ENCODE measurements around the gene ZBTB21. TPM values are rescaled to one million over a fixed set of nuclear protein-coding genes. Genes with fewer than 3 reads are reported as not detected.

Gene ZBTB21
- total and polyA plus RNA-seq, 2 experiments from 2014 or later, result 10.0 to 11.0 TPM

DNA sequence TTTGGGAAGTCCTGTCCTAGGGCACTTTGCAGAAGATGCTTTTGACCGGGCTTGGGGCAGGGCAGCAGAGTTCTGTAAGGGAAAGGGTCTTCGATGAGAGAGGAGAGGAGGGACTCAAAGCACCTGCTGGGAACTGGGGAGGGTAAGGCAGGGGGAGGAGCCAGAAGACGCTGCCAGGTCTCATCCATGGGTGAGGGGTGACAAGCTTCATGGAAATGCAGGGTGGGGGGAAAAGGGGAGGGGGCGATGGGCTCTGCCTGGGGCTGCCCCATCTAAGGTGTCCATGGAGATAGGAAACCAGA lies 35.5 kb downstream of the ZBTB21 start:
- no peaks in the 10 kb centered on the region; the same call in 1 of the 2 replicates for H3K36me3 ChIP-seq (ENCODE audit: insufficient read depth)
- Mint-ChIP-seq H3K27ac (no peak overlapping the region), H3K4me3 (no peak overlapping the region), H3K36me3 (ENCODE audit: low read depth) (peaks cover 8% of the 10 kb centered on the region; the same call in 1 of the 3 replicates), H3K4me1 (peaks cover 8% of the 10 kb centered on the region), H3K27me3 (ENCODE audit: insufficient read depth, low read depth, poor library complexity) (peaks cover 7% of the 10 kb centered on the region), H3K9me3 (peaks cover 9% of the 10 kb centered on the region)
- ATAC-seq (no peak), DNase-seq (ENCODE audit: low spot score) (no peak)
- H3K4me1 ChIP-seq (ENCODE audit: insufficient read depth), result no peaks in the 10 kb centered on the region
- no peaks in the 10 kb centered on the region for H4K20me1 ChIP-seq (replicated peaks; ENCODE audit: insufficient read depth)
- no peak overlapping the region for H3K27ac ChIP-seq (ENCODE audit: low read depth)
- H3K9me2 ChIP-seq (ENCODE audit: insufficient read depth), result no peaks in the 10 kb centered on the region
- no peaks in the 10 kb centered on the region for H3F3A ChIP-seq (replicated peaks; ENCODE audit: low read depth)
- H3K4me2 ChIP-seq, result no peak overlapping the region
- no peak overlapping the region for H3K4me3 ChIP-seq
- H2AFZ ChIP-seq, result no peak overlapping the region
- H3K79me2 ChIP-seq (replicated peaks; ENCODE audit: insufficient read depth), result no peaks in the 10 kb centered on the region
- TF ChIP-seq EZH2 (IDR thresholded peaks at IDR 0.05; ENCODE audit: low read depth, unreplicated experiment), result no peak
- H3K27me3 ChIP-seq (ENCODE audit: insufficient read depth), result no peaks in the 10 kb centered on the region

DNA sequence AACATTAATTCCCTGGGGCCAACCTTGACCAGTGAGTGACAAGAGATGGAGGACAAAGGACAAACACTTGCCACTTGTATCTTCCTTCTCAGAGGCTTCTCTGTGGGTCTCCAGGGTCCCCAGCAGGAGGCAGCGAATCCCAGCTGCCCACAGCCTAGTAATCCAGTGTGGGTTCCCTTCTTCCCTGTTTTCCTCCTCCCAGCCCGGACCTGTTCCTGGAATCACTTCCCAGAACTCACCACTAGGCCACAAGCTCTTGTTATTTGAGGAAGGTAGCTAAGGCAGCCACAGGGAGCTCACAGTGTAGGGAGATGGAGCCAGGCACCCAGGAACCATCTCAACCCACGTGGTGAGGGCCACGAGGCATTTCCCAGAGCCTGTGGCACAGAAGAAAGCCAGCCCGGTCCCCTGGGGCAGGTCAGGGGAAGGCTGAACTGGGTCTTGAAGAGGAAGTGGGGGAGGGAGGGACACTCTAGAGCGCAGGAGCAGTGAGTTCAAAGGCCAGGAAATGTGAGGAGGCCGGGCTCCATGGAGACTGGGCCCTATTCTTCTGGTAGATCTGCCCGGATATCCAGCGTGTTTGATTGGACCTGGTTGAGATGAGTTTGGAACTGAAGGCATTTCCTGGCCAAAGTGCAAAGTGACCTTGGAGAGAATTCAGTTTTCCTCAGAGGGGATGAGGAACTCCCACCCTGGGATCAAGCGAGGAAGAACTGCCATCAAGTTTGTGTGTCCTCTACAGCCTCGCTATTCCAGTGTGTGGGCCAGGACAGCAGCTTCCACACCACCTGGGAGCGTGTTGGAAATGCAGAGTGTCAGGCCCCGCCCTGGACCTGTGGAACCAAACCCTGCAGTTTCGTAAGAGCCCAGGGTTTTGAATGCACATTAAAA lies 36.1 kb downstream of the ZBTB21 start:
- no peak overlapping the region for H2AFZ ChIP-seq
- H3K79me2 ChIP-seq (replicated peaks; ENCODE audit: insufficient read depth), result no peaks in the 10 kb centered on the region
- H3K4me2 ChIP-seq, result no peak overlapping the region
- no peak overlapping the region for H3K4me3 Mint-ChIP-seq
- DNase-seq (ENCODE audit: low spot score) (peak; percentile 69), ATAC-seq (peak; percentile 82)
- no peaks in the 10 kb centered on the region for H3K27me3 ChIP-seq (ENCODE audit: insufficient read depth)
- H4K20me1 ChIP-seq (replicated peaks; ENCODE audit: insufficient read depth), result no peaks in the 10 kb centered on the region
- TF ChIP-seq, protein P1, sequence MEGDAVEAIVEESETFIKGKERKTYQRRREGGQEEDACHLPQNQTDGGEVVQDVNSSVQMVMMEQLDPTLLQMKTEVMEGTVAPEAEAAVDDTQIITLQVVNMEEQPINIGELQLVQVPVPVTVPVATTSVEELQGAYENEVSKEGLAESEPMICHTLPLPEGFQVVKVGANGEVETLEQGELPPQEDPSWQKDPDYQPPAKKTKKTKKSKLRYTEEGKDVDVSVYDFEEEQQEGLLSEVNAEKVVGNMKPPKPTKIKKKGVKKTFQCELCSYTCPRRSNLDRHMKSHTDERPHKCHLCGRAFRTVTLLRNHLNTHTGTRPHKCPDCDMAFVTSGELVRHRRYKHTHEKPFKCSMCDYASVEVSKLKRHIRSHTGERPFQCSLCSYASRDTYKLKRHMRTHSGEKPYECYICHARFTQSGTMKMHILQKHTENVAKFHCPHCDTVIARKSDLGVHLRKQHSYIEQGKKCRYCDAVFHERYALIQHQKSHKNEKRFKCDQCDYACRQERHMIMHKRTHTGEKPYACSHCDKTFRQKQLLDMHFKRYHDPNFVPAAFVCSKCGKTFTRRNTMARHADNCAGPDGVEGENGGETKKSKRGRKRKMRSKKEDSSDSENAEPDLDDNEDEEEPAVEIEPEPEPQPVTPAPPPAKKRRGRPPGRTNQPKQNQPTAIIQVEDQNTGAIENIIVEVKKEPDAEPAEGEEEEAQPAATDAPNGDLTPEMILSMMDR (conservative IDR thresholded peaks at IDR 0.05; ENCODE audit: low read depth in 2 of 2), result peak; percentile 35 to 48
- TF ChIP-seq, protein P2, sequence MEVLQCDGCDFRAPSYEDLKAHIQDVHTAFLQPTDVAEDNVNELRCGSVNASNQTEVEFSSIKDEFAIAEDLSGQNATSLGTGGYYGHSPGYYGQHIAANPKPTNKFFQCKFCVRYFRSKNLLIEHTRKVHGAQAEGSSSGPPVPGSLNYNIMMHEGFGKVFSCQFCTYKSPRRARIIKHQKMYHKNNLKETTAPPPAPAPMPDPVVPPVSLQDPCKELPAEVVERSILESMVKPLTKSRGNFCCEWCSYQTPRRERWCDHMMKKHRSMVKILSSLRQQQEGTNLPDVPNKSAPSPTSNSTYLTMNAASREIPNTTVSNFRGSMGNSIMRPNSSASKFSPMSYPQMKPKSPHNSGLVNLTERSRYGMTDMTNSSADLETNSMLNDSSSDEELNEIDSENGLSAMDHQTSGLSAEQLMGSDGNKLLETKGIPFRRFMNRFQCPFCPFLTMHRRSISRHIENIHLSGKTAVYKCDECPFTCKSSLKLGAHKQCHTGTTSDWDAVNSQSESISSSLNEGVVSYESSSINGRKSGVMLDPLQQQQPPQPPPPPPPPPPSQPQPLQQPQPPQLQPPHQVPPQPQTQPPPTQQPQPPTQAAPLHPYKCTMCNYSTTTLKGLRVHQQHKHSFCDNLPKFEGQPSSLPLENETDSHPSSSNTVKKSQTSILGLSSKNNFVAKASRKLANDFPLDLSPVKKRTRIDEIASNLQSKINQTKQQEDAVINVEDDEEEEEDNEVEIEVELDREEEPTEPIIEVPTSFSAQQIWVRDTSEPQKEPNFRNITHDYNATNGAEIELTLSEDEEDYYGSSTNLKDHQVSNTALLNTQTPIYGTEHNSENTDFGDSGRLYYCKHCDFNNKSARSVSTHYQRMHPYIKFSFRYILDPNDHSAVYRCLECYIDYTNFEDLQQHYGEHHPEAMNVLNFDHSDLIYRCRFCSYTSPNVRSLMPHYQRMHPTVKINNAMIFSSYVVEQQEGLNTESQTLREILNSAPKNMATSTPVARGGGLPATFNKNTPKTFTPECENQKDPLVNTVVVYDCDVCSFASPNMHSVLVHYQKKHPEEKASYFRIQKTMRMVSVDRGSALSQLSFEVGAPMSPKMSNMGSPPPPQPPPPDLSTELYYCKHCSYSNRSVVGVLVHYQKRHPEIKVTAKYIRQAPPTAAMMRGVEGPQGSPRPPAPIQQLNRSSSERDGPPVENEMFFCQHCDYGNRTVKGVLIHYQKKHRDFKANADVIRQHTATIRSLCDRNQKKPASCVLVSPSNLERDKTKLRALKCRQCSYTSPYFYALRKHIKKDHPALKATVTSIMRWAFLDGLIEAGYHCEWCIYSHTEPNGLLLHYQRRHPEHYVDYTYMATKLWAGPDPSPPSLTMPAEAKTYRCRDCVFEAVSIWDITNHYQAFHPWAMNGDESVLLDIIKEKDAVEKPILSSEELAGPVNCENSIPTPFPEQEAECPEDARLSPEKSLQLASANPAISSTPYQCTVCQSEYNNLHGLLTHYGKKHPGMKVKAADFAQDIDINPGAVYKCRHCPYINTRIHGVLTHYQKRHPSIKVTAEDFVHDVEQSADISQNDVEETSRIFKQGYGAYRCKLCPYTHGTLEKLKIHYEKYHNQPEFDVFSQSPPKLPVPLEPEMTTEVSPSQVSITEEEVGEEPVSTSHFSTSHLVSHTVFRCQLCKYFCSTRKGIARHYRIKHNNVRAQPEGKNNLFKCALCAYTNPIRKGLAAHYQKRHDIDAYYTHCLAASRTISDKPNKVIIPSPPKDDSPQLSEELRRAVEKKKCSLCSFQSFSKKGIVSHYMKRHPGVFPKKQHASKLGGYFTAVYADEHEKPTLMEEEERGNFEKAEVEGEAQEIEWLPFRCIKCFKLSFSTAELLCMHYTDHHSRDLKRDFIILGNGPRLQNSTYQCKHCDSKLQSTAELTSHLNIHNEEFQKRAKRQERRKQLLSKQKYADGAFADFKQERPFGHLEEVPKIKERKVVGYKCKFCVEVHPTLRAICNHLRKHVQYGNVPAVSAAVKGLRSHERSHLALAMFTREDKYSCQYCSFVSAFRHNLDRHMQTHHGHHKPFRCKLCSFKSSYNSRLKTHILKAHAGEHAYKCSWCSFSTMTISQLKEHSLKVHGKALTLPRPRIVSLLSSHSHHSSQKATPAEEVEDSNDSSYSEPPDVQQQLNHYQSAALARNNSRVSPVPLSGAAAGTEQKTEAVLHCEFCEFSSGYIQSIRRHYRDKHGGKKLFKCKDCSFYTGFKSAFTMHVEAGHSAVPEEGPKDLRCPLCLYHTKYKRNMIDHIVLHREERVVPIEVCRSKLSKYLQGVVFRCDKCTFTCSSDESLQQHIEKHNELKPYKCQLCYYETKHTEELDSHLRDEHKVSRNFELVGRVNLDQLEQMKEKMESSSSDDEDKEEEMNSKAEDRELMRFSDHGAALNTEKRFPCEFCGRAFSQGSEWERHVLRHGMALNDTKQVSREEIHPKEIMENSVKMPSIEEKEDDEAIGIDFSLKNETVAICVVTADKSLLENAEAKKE (CRISPR knock-in tag; IDR thresholded peaks at IDR 0.05), result no peak
- H3K9me3 Mint-ChIP-seq, result peaks cover 3% of the 10 kb centered on the region; the same call in 2 of the 3 replicates
- no peaks in the 10 kb centered on the region for H3F3A ChIP-seq (replicated peaks; ENCODE audit: low read depth)
- no peaks in the 10 kb centered on the region for H3K4me1 ChIP-seq (ENCODE audit: insufficient read depth)
- no peak overlapping the region for H3K4me3 ChIP-seq
- no peaks in the 10 kb centered on the region; the same call in 1 of the 2 replicates for H3K36me3 ChIP-seq (ENCODE audit: insufficient read depth)
- H3K27ac ChIP-seq (ENCODE audit: low read depth), result no peak overlapping the region
- peaks cover 7% of the 10 kb centered on the region for H3K27me3 Mint-ChIP-seq (ENCODE audit: insufficient read depth, low read depth, poor library complexity)
- H3K27ac Mint-ChIP-seq, result no peak overlapping the region
- peaks cover 9% of the 10 kb centered on the region for H3K4me1 Mint-ChIP-seq
- H3K9me2 ChIP-seq (ENCODE audit: insufficient read depth), result no peaks in the 10 kb centered on the region
- peaks cover 2% of the 10 kb centered on the region; the same call in 1 of the 3 replicates for H3K36me3 Mint-ChIP-seq (ENCODE audit: low read depth)
